Measurements from ENCODE around the gene GCNT4.

GCNT4 gene

GRCh38 chr5:75055727-75056144, 3.4 kb upstream of the GCNT4 start:
- TF ChIP-seq POLR2AphosphoS5 (IDR thresholded peaks at IDR 0.05; ENCODE audit: low read depth, low read length): no peak
- TF ChIP-seq TAF1 (IDR thresholded peaks at IDR 0.05; ENCODE audit: borderline replicate concordance, insufficient read depth, low read length): no peak

- TF ChIP-seq SIN3A (IDR thresholded peaks at IDR 0.05; ENCODE audit: borderline replicate concordance, insufficient read depth, low read length): no peak
- TF ChIP-seq TAF1 (IDR thresholded peaks at IDR 0.05; ENCODE audit: borderline replicate concordance, insufficient read depth, low read length): no peak
- TF ChIP-seq REST (IDR thresholded peaks at IDR 0.05; ENCODE audit: insufficient read depth in 1 of 2, low read depth in 2 of 2, low read length in 2 of 2): no peak
- TF ChIP-seq POLR2AphosphoS5 (IDR thresholded peaks at IDR 0.05; ENCODE audit: low read depth, low read length): no peak
Observed at GRCh38 chr5:75054134-75054930, 2.0 kb upstream of the GCNT4 start.

GRCh38 chr5:75053304-75054133, 1.2 kb upstream of the GCNT4 start:
- TF ChIP-seq SIN3A (IDR thresholded peaks at IDR 0.05; ENCODE audit: borderline replicate concordance, insufficient read depth, low read length) (no peak), TAF1 (IDR thresholded peaks at IDR 0.05; ENCODE audit: borderline replicate concordance, insufficient read depth, low read length) (no peak), FOXP2 (optimal IDR thresholded peaks at IDR 0.05; ENCODE audit: borderline replicate concordance, extremely low read depth, extremely low read length, insufficient read depth) (no peak), POLR2AphosphoS5 (IDR thresholded peaks at IDR 0.05; ENCODE audit: low read depth, low read length) (no peak), REST (IDR thresholded peaks at IDR 0.05; ENCODE audit: insufficient read depth in 1 of 2, low read depth in 2 of 2, low read length in 2 of 2) (no peak)

- no peak for TF ChIP-seq SIN3A (IDR thresholded peaks at IDR 0.05; ENCODE audit: borderline replicate concordance, insufficient read depth, low read length)
- TF ChIP-seq REST (IDR thresholded peaks at IDR 0.05; ENCODE audit: insufficient read depth in 1 of 2, low read depth in 2 of 2, low read length in 2 of 2): no peak
- no peak for TF ChIP-seq POLR2AphosphoS5 (IDR thresholded peaks at IDR 0.05; ENCODE audit: low read depth, low read length)
- TF ChIP-seq FOXP2 (optimal IDR thresholded peaks at IDR 0.05; ENCODE audit: borderline replicate concordance, extremely low read depth, extremely low read length, insufficient read depth): no peak
- no peak for TF ChIP-seq TAF1 (IDR thresholded peaks at IDR 0.05; ENCODE audit: borderline replicate concordance, insufficient read depth, low read length)
Observed at GRCh38 chr5:75053054-75053303, 621 bp upstream of the GCNT4 start.

- no peak for TF ChIP-seq TAF1 (IDR thresholded peaks at IDR 0.05; ENCODE audit: borderline replicate concordance, insufficient read depth, low read length)
- no peak for TF ChIP-seq REST (IDR thresholded peaks at IDR 0.05; ENCODE audit: insufficient read depth in 1 of 2, low read depth in 2 of 2, low read length in 2 of 2)
- no peak for TF ChIP-seq SIN3A (IDR thresholded peaks at IDR 0.05; ENCODE audit: borderline replicate concordance, insufficient read depth, low read length)
- no peak for TF ChIP-seq FOXP2 (optimal IDR thresholded peaks at IDR 0.05; ENCODE audit: borderline replicate concordance, extremely low read depth, extremely low read length, insufficient read depth)
- no peak for TF ChIP-seq POLR2AphosphoS5 (IDR thresholded peaks at IDR 0.05; ENCODE audit: low read depth, low read length)
Observed at GRCh38 chr5:75051217-75051751, 1.1 kb downstream of the GCNT4 start.

All from PFSK-1 (cell line).